MCF 10A (cell line): ENCODE measurements around the gene SLC22A2. TPM values are rescaled to one million over a fixed set of nuclear protein-coding genes. Genes with fewer than 3 reads are reported as not detected.

ENCODE experiments used
- BruUV-seq: library from RNA; stranded (reverse); fragments of 400-500 nt; replicated peaks from 2 replicates; lab custom pipeline; 2021; lab: Mats Ljungman, UMichigan
- CTCF ChIA-PET: fragments of 300-600 bp; sonication (Branson Sonifier 250); formaldehyde crosslinking; extraction: SDS; loops from one replicate; lab custom pipeline; 2021; ENCODE audit warnings: antibody characterized with exemption, inconsistent platforms; lab: Yijun Ruan, JAX
- POLR2A ChIA-PET: fragments of 300-600, 350-650 bp; sonication (Branson Sonifier 250); formaldehyde crosslinking; extraction: SDS; loops from one replicate; lab custom pipeline; 2020; ENCODE audit warnings: antibody characterized with exemption, inconsistent platforms; lab: Yijun Ruan, JAX
- DNase-seq: peaks from one replicate; pipeline ENCODE4 v3.0.0-alpha.2; 2018; ENCODE audit not compliant: unreplicated experiment
- H3K27ac Mint-ChIP-seq: one replicate; pipeline ENCODE4 v1.8.0; 2022; ENCODE audit warnings: mild to moderate bottlenecking, low read depth, mixed read lengths; ENCODE audit not compliant: unreplicated experiment
- H3K27me3 Mint-ChIP-seq: one replicate; pipeline ENCODE4 v1.8.0; 2022; ENCODE audit warnings: mixed read lengths; ENCODE audit not compliant: insufficient read depth, unreplicated experiment
- H3K36me3 Mint-ChIP-seq: one replicate; pipeline ENCODE4 v1.8.0; 2022; ENCODE audit warnings: mild to moderate bottlenecking, moderate library complexity, mixed read lengths; ENCODE audit not compliant: insufficient read depth, unreplicated experiment
- H3K4me1 Mint-ChIP-seq: one replicate; pipeline ENCODE4 v1.8.0; 2022; ENCODE audit warnings: mixed read lengths; ENCODE audit not compliant: insufficient read depth, unreplicated experiment
- H3K4me3 Mint-ChIP-seq: one replicate; pipeline ENCODE4 v1.8.0; 2022; ENCODE audit warnings: mild to moderate bottlenecking, moderate library complexity, mixed read lengths; ENCODE audit not compliant: unreplicated experiment
- H3K9me3 Mint-ChIP-seq: one replicate; pipeline ENCODE4 v1.8.0; 2022; ENCODE audit warnings: mixed read lengths; ENCODE audit not compliant: unreplicated experiment
- CTCF ChIP-seq: fragments of 200-600 bp; IDR thresholded peaks from one replicate; pipeline ENCODE4 v1.8.0; 2022; ENCODE audit warnings: antibody characterized with exemption, mild to moderate bottlenecking; ENCODE audit not compliant: unreplicated experiment
- intact Hi-C: fragments of 100-400 bp; cut with micrococcal nuclease; formaldehyde crosslinking; loops from 2 replicates; pipeline ENCODE4 v1.14.1; 2022
- total RNA-seq: library from RNA; stranded (reverse); gene quantifications from 2 replicates; pipeline ENCODE4 v1.2.3, GENCODE V29; 2022

Gene SLC22A2
- total RNA-seq, 1 experiment from 2014 or later = not detected

DNA sequence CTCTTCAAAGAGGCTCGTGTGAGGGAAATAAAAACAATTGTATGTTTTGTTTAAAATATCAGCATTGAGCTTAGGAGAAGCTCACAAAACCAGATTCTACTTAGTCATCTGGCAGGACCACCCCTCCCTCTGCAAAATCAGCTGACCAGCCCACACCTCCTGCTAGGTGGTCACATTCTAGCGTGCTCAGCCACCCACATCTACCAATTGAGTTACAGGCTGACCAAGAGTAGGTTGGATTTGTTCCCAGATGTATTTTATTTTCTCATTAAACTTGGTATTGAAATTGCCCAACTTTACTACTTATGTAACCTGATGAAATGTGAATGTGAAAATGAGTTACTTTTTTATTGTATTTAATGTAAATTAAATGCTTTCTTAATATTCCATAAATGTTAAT is 56.2 kb downstream of the SLC22A2 start:
- no peak for TF ChIP-seq CTCF
- Mint-ChIP-seq H3K27me3 (no peaks in the 10 kb centered on the region), H3K36me3 (no peaks in the 10 kb centered on the region), H3K4me1 (peaks cover 5% of the 10 kb centered on the region), H3K27ac (no peak overlapping the region), H3K9me3 (peaks cover 8% of the 10 kb centered on the region), H3K4me3 (no peak overlapping the region)
- peak; percentile 35 for DNase-seq
- intact Hi-C loops = no loop called here
- BruUV-seq = no TSS peak
- CTCF ChIA-PET = interaction anchor here (1.3 kb wide), 1 partner anchor 253 kb away, joined by 4 read pairs; no protein-coding TSS in a partner anchor
- POLR2A ChIA-PET = interaction anchor here (1.3 kb wide), 1 partner anchor 13 kb away, joined by 3 read pairs; no protein-coding TSS in a partner anchor

DNA sequence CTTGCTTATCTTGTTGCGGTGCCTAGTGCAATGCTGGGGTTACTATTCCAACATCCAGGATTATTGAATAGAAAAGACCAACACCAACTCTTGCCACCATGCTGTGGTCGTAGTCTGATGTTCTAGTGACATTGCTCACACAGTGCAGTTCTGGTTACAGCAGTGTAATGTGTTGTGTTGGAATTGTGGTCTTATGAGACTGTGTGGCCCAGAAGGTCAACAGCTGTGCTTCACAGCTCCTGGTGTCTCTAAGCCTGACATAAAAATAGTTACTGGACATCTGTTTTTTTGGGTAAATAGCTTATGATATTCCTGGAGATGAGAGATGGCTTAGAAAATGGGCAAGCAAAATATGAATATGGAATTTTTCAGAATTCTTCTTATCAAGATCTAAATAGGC is 57.6 kb downstream of the SLC22A2 start:
- Mint-ChIP-seq H3K36me3 (no peaks in the 10 kb centered on the region), H3K9me3 (peaks cover 4% of the 10 kb centered on the region), H3K4me1 (peaks cover 5% of the 10 kb centered on the region), H3K27ac (no peak overlapping the region), H3K4me3 (no peak overlapping the region), H3K27me3 (no peaks in the 10 kb centered on the region)
- intact Hi-C loops = no loop called here
- POLR2A ChIA-PET = no interaction called here
- BruUV-seq = no TSS peak
- no peak for TF ChIP-seq CTCF
- CTCF ChIA-PET = interaction anchor here (1.6 kb wide), 1 partner anchor 20 kb away, joined by 4 read pairs; no protein-coding TSS in a partner anchor
- DNase-seq = no peak

GRCh38 chr6:160198606-160199211 is 59.9 kb downstream of the SLC22A2 start:
- intact Hi-C loops = no loop called here
- ChIA-PET CTCF (no interaction called here), POLR2A (interaction anchor here (0.6 kb wide), 1 partner anchor 15 kb away, joined by 3 read pairs; no protein-coding TSS in a partner anchor)
- no peaks in the 10 kb centered on the region for H3K36me3 Mint-ChIP-seq
- no peak overlapping the region for H3K4me3 Mint-ChIP-seq
- no peak for TF ChIP-seq CTCF
- H3K4me1 Mint-ChIP-seq = peaks cover 5% of the 10 kb centered on the region
- BruUV-seq = no TSS peak
- H3K27me3 Mint-ChIP-seq = no peaks in the 10 kb centered on the region
- H3K9me3 Mint-ChIP-seq = no peaks in the 10 kb centered on the region
- no peak overlapping the region for H3K27ac Mint-ChIP-seq
- DNase-seq = no peak

GRCh38 chr6:160197662-160198061 is 61.0 kb downstream of the SLC22A2 start:
- Mint-ChIP-seq H3K36me3 (no peaks in the 10 kb centered on the region), H3K4me1 (peaks cover 5% of the 10 kb centered on the region), H3K9me3 (peaks cover 7% of the 10 kb centered on the region), H3K27ac (no peak overlapping the region), H3K27me3 (no peaks in the 10 kb centered on the region), H3K4me3 (no peak overlapping the region)
- no TSS peak for BruUV-seq
- intact Hi-C loops = no loop called here
- no peak for TF ChIP-seq CTCF
- no peak for DNase-seq
- CTCF ChIA-PET = no interaction called here
- POLR2A ChIA-PET = no interaction called here
